Psoas muscle (tissue), 8 donors: Measurements from ENCODE around the gene KRTAP19-4. TPM values are rescaled to one million over a fixed set of nuclear protein-coding genes. Genes with fewer than 3 reads are reported as not detected.
"Not testable (repeated sequence)": the region's sequence is repeated elsewhere in the genome, so short reads cannot be mapped to it uniquely, and the experiment has no call there.

ENCODE experiments used
- ATAC-seq, 4 donors: fragments of 200-7000 bp; cut with Tn5 transposase; one replicate each; pipeline ENCODE4 v1.9.1; 2020; ENCODE audit warnings: moderate library complexity in 3 of 4, mild to moderate bottlenecking in 2 of 4
- DNase-seq, 2 donors: peaks; one replicate each; pipeline ENCODE4 v3.0.0-alpha.2; 2020
- H3K27ac ChIP-seq: fragments of 200-600 bp; one replicate; pipeline ENCODE4 v1.8.0; 2022
- H3K27me3 ChIP-seq, 3 donors: fragments of 200-600 bp in 1 of 3; one replicate each; pipeline versions ENCODE4 v1.6.1 to v1.8.0; 2013 to 2022; ENCODE audit warnings: low read length in 2 of 3, mild to moderate bottlenecking in 2 of 3, moderate library complexity in 1 of 3; ENCODE audit not compliant: insufficient read depth in 3 of 3
- H3K36me3 ChIP-seq, 2 donors: fragments of 200-600 bp in 1 of 2; one replicate each; pipeline versions ENCODE4 v1.6.1 to v1.8.0; 2013 to 2022; ENCODE audit warnings: low read depth in 1 of 2, mild to moderate bottlenecking in 1 of 2, moderate library complexity in 1 of 2; ENCODE audit not compliant: insufficient read depth in 1 of 2
- H3K4me1 ChIP-seq: fragments of 200-600 bp; one replicate; pipeline ENCODE4 v1.8.0; 2022
- H3K4me3 ChIP-seq: fragments of 200-600 bp; one replicate; pipeline ENCODE4 v1.8.0; 2022; ENCODE audit warnings: mild to moderate bottlenecking
- H3K9me3 ChIP-seq: fragments of 200-600 bp; one replicate; pipeline ENCODE4 v1.8.0; 2022
- CTCF ChIP-seq: fragments of 200-600 bp; IDR thresholded peaks from one replicate; pipeline ENCODE4 v1.8.0; 2022; ENCODE audit warnings: antibody characterized with exemption
- WGBS, 3 donors: extraction: QIAGEN DNeasy Blood & Tissue Kit; methylation state at CpG; one replicate each; pipeline versions ENCODE4 v1.1.6 to v1.1.7; 2013; 5-methylcytosine and 5-hydroxymethylcytosine counted together
- intact Hi-C, 2 donors: fragments of 100-400 bp; cut with DNase I; formaldehyde crosslinking; loops; one replicate each; pipeline versions ENCODE4 v1.11.0 to v1.14.2; 2022
- long read RNA-seq, 2 donors: library from polyadenylated mRNA; unstranded; transcript quantifications; one replicate each; pipeline ENCODE4 v2.0.0, GENCODE V29; 2021
- polyA plus RNA-seq, 3 donors: library from polyadenylated mRNA; stranded (reverse); fragments of 200-250 nt; gene quantifications; one replicate each; pipeline ENCODE4 v1.2.3, GENCODE V29; 2013
- total RNA-seq, 4 donors: library from RNA; stranded (reverse); fragmentation: NEBNext Ultra II Directional in 2 of 4; extraction: Animal tissue kit (Norgen Biotek cat#: 25700) in 2 of 4; gene quantifications; one replicate each; pipeline versions ENCODE4 v1.2.1 to v1.2.4, GENCODE V29; 2021 to 2023
- donor health status: healthy with polysubstance abuse.
- donor health status: DM: no; HTN: no; CAD: no; lungs with moderate emphysema.
- donor health status: Bipolar disorder and iron deficiency.
- donor health status: healthy.
- donor health status: DM: yes; HTN: yes; CAD: no.
- donor health status: DM: no; HTN: no; CAD: no.
- donor health status: DM: no; HTN: no; CAD: no.
- donor health status: DM: yes; HTN: yes; CAD: no.

The KRTAP19-4 gene
- total RNA-seq (not detected), polyA plus RNA-seq (not detected)
- long read RNA-seq, donor 1, result 0 reads
- long read RNA-seq, donor 2, result 0 reads

GRCh38 chr21:30497065-30497464, at the start of gene KRTAP19-4:
TSS of gene KRTAP19-4 (minus strand) at chr21:30497165. CDS start at chr21:30497110, 55 bp downstream.
- Histone ChIP-seq H3K4me1 (no peaks in the 10 kb centered on the region), H3K9me3 (no peaks in the 10 kb centered on the region), H3K36me3 (no peaks in the 10 kb centered on the region), H3K27me3 (no peaks in the 10 kb centered on the region), H3K4me3 (no peak within 1 kb of the TSS), H3K27ac (no peak within 1 kb of the TSS)
- intact Hi-C loops, result no loop called here
- TF ChIP-seq CTCF, result no peak
- 75 to 80% (median 77%) methylated on average over 4 of the region's 4 CpGs for WGBS, 3 donors
- ATAC-seq, result no peak
- DNase-seq, result no peak

- no peak for DNase-seq
- TF ChIP-seq CTCF, result no peak
- H3K4me3 ChIP-seq, result no peak within 1 kb of the TSS
- no peaks in the 10 kb centered on the region for H3K4me1 ChIP-seq
- 77 to 87% (median 79%) methylated on average over 1 of the region's 1 CpG for WGBS, 3 donors
- intact Hi-C loops, result no loop called here
- no peak for ATAC-seq
- H3K27me3 ChIP-seq, result no peaks in the 10 kb centered on the region
- H3K27ac ChIP-seq, result no peak within 1 kb of the TSS
- no peaks in the 10 kb centered on the region for H3K36me3 ChIP-seq
- H3K9me3 ChIP-seq, result no peaks in the 10 kb centered on the region
Measured at GRCh38 chr21:30541764-30542163, 44.8 kb upstream of the KRTAP19-4 start, which contains the start of gene KRTAP19-6. TSS of gene KRTAP19-6 (minus strand) at chr21:30541864. CDS start at chr21:30541833, 31 bp downstream.

- H3K27me3 ChIP-seq, result no peaks in the 10 kb centered on the region
- intact Hi-C loops, result no loop called here
- H3K4me3 ChIP-seq, result no peak overlapping the region
- no peak for ATAC-seq
- H3K9me3 ChIP-seq, result no peaks in the 10 kb centered on the region
- TF ChIP-seq CTCF, result no peak
- H3K27ac ChIP-seq, result no peak overlapping the region
- no peak for DNase-seq
- 76 to 93% (median 77%) methylated on average over 1 of the region's 1 CpG for WGBS, 3 donors
- no peaks in the 10 kb centered on the region for H3K4me1 ChIP-seq
- no peaks in the 10 kb centered on the region for H3K36me3 ChIP-seq
Measured at GRCh38 chr21:30518876-30519275, 21.9 kb upstream of the KRTAP19-4 start.

GRCh38 chr21:30515681-30516080, 18.7 kb upstream of the KRTAP19-4 start:
- Histone ChIP-seq H3K36me3 (no peaks in the 10 kb centered on the region), H3K27me3 (no peaks in the 10 kb centered on the region), H3K27ac (no peak overlapping the region), H3K4me1 (no peaks in the 10 kb centered on the region), H3K9me3 (no peaks in the 10 kb centered on the region), H3K4me3 (no peak overlapping the region)
- intact Hi-C loops, result no loop called here
- DNase-seq (no peak), ATAC-seq (no peak)
- no peak for TF ChIP-seq CTCF
- 73 to 79% (median 75%) methylated on average over 1 of the region's 1 CpG for WGBS, 3 donors

GRCh38 chr21:30505621-30506205, 8.7 kb upstream of the KRTAP19-4 start:
- ATAC-seq, H3K4me1 ChIP-seq, H3K4me3 ChIP-seq, H3K27ac ChIP-seq, intact Hi-C loops, H3K27me3 ChIP-seq, H3K36me3 ChIP-seq, H3K9me3 ChIP-seq, DNase-seq: not testable (repeated sequence)
- 27 to 33% (median 32%) methylated on average over 4 of the region's 4 CpGs for WGBS, 3 donors
